GM19099 (cell line): ENCODE data around the gene ZCCHC4.

Experiments used
- POLR2A ChIP-seq: IDR thresholded peaks from 3 replicates; pipeline ENCODE4 v1.6.1; 2011; ENCODE audit warnings: low read depth; ENCODE audit not compliant: insufficient read length; ENCODE audit errors: extremely low read depth

ZCCHC4 gene

DNA sequence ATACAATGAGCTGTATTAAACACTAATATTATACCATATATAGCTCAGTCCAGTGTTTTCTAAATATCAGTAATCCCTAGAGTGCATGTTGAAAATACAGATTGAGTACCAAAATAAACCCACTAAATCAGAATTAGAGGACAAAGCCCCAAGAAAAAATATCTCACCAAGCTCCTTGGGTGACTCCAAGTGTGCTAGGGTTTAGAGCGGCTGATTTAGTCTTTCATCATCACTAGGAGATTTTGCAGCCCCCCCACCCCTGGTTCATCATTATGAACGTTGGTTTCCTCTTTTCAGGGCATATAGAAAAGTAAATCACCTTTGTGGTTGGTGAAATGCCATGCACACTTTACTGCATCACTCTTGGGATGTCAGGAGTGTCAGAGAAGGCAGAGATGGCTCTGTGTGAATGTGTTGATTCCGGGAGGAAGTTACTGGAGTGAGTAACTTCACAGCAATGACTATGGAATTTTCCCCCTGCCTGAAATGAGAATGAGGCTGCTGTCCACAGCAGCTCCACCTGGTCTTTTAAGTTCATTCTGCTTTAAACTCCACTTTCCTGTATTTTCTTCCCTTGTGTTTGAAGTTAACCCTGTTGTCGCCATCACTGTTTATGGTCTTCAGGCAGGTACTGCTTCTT lies 39.3 kb downstream of the ZCCHC4 start:
- no peak for TF ChIP-seq POLR2A

DNA sequence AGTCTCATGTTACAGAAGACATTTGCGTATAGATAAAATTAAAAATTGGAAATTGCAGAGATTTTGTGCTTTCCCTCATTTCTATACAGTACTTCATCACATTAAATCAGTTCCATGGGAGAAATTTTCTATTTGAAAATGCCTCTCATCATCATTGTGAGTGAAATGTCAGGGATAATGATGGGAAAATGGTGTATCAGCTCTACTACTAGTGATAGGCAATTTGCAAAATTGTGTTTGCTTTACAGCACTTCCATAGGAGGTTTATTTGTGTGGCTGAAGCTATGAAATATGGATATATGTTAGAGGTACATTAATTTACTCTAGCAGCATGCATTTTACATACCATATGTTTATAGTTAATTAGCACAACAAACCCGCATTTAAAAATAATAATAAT lies 43.5 kb downstream of the ZCCHC4 start:
- no peak for TF ChIP-seq POLR2A

DNA sequence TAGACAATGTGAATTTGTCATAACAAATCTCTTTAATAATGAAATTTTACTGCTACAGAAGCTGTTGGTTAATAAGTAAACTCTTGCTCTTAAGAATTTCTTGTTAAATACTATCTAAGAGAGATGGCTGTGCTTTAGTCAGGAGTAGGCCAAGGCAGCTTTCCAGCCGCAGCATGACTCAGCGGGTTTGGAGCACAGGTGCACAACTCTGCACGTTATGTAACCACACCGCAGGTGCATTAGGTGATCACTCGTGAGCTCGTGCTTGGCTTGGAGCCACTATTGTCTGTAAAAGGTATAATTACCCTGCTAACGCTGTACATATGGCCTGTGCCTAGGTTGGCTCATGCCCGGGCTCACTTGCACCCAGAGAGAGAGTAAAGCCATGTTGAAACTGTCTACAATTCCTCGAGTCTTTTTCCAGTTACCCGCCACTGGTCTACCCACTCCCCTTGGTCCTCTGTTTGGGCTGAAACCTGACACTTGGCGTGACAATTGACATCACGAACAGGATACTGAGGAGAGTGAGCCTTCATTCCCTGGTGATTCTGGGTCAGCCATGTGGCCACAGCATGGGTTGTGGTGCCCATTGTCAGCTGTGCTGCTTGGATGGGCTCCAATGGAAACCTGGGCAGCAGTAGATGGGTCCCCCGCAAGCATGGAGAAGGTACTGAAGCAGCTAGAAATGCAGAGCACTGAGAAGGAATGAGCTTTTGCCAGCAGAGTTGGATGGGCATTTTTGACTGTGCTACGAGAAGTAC lies 46.1 kb downstream of the ZCCHC4 start:
- TF ChIP-seq POLR2A: no peak

DNA sequence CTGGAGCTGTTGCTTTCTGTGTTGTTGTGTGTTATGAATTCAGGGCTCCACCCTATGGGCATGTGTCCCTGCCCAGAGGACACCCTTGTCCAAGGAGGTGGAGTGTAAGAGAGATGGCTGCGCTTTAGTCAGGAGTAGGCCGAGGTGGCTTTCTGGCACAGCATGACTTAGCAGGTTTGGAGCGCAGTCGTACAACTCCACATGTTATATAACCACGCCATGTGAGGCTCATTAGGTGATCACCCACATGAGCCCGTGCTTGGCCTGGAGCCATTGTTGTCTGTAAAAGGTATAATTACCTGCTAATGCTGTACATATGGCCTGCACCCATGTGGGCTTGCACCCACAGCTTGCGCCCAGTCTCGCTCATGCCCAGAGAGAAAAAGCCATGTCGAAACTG lies 48.7 kb downstream of the ZCCHC4 start:
- no peak for TF ChIP-seq POLR2A

DNA sequence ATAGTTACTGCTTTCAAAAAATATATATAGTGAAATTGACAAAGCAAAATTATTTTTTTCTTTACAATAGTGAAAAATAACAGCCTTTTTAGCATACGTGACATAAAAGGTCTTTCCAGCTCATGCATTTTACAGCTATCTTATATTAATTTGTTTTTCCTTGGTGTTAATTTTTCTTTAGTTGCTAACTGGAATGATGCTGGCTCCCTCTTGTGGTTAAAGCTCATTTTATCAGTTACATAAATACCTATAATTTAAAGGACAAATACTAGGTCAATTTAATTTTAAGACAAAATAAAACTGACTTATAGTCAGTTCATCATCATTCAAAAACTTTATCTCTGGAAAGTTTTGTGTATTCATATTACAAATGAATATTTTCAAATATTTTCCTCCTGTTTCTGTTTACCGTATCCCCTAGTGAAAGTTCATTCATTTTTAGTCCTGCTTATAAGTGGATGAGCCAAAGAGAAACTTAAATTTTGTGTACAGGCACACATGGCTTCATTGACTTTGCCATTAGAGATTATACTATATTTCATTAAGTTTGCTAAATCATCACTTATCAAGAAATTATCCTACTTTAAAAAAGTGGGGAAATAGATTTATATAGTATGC lies 54.5 kb downstream of the ZCCHC4 start:
- TF ChIP-seq POLR2A: no peak

DNA sequence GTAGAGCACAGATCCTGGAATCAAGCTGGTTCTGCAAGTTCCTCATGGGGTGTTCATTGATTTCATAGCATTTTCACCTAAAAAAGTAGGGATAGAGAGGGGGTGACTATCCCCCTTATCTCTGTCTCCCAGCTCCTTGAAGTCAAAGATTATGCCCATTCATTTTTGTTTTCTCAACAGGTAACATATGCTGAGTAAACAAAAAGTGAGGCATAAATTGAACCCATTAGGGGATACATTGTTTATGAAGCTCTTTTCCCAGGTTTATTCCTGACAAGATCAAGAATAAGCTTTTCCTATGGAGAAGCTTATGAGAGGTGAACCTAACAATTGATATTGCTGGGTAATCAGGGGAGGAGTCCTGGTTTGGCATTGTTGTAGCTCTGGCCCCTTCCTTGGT lies 55.3 kb downstream of the ZCCHC4 start:
- TF ChIP-seq POLR2A: no peak

DNA sequence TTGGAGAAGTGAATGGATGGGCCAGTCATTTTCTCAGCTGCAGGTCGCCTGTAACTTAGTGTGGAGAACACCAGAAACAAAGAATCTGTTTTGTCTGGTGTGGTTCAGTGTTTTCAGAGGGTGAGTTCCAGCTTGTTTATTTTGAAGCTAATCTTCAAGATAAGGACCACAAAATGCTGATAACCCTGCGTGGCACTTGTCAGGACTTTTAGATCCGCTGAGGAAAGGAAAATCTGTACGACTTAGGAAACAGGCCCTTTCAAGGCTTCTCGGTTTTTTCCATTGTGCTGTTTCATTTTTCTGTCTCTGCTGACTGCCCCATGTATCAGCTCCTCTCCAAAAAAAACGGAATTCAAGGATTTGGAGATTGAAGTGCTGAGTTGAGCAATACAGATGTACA lies 55.7 kb downstream of the ZCCHC4 start:
- no peak for TF ChIP-seq POLR2A

DNA sequence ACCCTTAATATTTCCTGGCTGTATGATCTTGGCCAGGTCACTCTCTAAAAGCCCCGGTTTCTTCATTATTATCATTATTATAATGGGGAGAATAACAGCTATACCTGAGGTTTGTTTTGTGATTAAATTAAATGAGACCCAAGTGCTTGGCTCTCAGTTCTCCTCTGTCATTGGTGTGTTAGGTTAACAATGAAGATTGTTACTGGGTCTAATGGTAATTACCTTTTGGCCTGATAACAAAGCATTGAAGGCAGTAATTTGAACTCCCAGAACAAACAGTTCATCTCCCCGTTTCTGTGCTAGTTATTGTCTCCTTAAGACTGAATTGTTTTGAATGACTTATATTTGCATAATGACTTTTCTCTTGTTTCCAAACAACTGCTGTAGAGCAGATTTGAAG lies 57.7 kb downstream of the ZCCHC4 start:
- no peak for TF ChIP-seq POLR2A

DNA sequence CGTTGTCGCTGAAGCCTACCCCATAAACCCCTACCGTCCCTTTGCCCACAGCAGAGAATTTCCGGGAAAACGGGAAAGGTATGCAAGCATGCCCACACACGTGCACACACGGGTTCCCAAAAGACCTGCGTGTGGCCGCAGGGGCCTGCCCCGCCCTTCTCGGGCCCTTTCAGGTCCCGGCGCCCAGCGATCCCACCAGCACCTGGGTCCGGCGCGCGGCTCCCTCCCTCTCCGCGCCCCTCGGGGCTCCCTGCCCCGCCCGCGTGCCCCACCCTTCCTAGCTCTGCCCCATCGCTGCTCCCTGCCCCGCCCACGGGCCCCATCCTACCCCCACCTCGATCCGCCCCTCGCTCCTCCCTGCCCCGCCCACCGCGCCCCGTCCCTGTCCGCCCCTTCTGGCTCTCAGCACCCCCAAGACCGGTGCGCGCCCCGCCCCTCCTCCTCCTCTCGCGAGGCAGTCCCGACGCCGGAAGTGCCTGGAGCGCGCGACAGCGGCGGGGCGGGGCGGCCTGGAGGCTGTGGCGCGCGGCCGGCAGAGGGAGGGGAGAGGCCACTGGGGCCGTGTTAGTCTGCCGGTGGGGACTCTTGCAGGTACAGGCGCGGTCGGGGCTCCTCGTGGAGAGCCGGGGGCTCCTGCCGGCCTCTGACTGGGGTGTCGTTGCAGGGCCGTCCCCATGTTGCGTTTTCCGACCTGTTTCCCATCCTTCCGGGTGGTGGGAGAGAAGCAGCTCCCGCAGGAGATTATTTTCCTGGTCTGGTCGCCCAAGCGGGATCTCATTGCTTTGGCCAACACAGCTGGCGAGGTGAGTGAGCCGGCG lies 64.4 kb downstream of the ZCCHC4 start, which contains the start of gene ANAPC4:
Gene ANAPC4, plus strand, starts transcription at position 510 of the 818 bp plus-strand sequence. Its CDS starts 165 bp downstream, at position 675.
- peak; percentile 88 for TF ChIP-seq POLR2A

DNA sequence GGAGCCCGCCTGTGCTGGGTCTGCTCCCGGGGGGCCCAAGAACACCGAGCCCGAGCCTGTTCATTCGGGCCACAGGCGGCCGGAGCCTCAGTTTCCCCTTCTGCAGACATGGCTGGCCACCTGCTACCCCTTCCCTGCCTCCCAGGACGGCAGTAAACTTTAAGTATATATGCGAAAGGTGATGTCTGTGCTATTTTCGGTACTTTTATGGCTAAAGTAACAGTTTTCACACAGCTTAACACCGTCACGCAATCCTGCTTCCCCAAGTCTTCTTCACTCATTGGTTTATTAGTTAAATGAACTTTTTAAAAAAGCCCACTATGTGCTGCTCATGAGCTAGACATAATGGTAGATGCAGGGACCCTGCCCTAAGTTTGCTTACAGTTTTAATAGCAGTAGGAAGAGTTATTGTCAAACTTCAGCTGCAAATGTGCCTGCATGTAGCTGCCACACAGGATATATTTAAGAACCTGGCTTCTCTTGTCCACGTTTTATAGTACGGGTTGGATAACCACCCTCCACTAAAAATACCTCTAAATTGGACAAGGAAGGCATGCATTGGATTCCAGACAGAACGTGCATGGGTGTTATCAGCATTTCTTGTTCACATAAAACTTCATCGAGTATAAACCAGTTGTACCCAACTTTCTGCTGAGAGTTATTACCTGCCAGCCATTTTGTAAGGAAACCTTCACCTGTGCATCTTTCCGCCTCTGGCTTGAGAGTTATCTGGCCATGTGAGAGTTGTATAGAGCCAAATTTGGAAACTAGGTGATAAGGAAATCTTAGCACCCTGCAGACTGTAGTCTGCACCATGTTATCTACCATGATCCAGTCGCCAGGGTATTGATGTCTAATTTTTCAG lies 65.2 kb downstream of the ZCCHC4 start:
- no peak for TF ChIP-seq POLR2A

DNA sequence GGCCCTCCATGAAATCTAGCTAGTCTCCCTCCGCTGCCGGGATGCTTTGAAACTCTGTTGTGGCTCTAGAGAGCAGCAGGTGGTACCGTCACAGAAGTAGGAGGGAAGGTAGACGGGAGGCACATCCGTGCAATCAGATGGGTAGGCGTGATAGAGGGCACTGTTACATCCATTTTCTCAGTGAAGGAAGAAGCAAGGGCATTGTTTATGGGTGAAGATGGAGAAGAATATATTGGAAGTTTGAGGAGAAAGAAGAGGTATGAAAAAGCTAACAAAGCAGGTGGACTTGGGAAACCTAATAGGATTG lies 65.8 kb downstream of the ZCCHC4 start:
- TF ChIP-seq POLR2A: no peak

DNA sequence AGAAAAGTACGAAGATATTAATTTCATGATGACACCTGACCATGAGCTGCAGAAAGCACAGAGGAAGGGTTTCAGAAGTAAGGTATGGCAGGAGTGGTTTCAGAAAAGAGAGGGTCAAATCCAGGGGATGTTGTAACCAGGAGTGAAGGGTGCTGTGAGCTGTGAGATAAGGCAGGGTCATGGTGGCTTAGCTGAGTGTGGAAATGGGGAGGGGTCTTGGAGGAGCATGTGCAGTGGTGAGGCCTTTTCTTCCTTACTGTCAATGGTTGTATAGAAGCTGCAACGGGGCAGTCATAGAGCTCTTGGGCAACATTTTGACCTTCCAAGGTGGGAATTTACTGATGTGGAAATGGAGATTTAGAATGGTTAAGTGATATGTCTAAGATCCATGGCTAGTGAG lies 67.0 kb downstream of the ZCCHC4 start:
- TF ChIP-seq POLR2A: no peak

DNA sequence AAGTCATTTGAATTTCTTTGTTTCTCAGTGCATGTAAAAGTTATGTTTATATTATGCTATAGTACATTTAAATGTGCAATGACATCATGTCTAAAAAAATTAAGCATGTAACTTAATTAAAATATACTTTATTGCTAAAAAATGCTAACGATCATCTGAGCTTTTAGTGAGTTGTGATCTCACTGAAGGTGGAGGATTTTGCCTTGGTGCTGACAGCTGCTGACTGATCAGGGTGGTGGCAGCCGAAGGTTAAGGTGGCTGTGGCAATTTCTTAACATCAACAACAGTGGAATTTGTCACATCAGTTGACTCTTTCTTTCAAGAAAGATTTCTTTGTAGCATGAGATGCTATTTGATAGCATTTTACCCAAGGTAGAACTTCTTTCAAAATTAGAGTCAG lies 71.1 kb downstream of the ZCCHC4 start:
- no peak for TF ChIP-seq POLR2A

DNA sequence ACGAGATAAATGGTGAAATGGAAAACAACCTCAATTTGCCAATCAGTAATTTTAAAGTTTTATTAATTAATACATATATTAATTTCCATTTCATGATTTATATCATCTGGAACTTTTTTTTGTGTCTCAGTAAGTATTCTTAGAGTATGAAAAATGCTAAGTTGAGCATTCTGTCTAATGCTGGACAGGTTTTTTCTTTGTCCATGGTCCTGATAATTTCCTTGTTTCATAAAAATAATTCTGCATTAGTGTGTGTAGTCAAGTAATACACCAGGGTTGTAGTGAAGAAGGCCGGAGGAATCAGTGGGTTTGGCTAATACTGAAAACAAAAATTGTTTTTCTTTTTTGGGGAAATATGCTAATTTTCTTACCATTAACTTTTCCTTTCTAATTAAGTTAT lies 74.4 kb downstream of the ZCCHC4 start:
- no peak for TF ChIP-seq POLR2A
